ENCODE results near the gene WIPI1. TPM values are rescaled to one million over a fixed set of nuclear protein-coding genes. Genes with fewer than 3 reads are reported as not detected.

WIPI1 gene
- total RNA-seq, 2 donors from 2014 or later = 54.2 to 58.3 TPM

DNA sequence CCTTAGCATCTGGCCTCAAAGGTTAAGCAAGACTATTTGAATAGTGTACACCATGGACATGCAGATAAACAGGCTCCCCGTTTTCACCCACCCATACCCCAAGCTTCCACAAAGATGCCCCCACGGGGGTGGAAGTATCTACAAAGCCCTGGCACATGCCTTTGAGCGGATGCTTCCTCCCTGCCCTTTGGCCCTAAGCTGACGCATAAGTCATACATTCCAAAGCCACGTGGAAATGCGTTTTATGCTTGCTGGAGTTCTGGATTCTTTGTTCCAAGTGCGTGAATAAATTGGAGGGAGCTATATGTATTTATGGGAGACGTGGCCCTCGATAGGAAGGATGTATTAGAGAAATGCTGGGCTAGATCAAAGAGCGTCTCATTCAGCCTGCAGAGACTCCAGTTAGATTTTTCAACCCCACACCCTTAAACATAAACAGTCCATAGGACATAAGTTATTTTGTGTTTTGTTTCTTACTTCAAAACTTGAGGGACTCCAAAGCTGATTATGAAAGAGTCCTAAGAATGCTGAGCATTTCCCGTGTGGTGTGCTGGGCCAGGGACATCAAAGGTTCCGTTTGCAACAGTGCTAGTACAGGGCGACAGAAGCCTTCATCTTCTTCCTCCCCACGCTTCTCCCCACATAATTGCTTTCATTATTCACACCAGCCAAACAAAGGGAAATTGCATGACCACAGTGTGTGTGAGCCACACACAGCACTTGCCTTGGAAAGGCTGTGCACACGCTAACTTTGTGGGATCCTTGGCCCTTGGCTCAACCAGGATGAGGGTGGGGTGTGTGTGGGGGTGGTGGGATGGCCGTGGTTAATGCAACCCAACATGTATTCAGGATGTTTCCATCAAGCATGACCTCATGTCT lies 73.6 kb downstream of the WIPI1 start:
- Histone ChIP-seq H3K27me3 (replicated peaks; ENCODE audit: insufficient read depth) (no peaks in the 10 kb centered on the region), H3K27ac (no peak overlapping the region), H3K36me3 (no peaks in the 10 kb centered on the region), H3K4me1 (ENCODE audit: control insufficient read depth in 1 of 2, low read depth in 2 of 2) (peaks cover 9 to 17% of the 10 kb centered on the region in 2 donors), H3K9me3 (no peaks in the 10 kb centered on the region), H3K4me3 (no peak overlapping the region)
- no peak for DNase-seq (ENCODE audit: low spot score)
- no peak for ATAC-seq (ENCODE audit: insufficient number of reproducible peaks, low FRiP score, low read depth)
- TF ChIP-seq, protein P1, sequence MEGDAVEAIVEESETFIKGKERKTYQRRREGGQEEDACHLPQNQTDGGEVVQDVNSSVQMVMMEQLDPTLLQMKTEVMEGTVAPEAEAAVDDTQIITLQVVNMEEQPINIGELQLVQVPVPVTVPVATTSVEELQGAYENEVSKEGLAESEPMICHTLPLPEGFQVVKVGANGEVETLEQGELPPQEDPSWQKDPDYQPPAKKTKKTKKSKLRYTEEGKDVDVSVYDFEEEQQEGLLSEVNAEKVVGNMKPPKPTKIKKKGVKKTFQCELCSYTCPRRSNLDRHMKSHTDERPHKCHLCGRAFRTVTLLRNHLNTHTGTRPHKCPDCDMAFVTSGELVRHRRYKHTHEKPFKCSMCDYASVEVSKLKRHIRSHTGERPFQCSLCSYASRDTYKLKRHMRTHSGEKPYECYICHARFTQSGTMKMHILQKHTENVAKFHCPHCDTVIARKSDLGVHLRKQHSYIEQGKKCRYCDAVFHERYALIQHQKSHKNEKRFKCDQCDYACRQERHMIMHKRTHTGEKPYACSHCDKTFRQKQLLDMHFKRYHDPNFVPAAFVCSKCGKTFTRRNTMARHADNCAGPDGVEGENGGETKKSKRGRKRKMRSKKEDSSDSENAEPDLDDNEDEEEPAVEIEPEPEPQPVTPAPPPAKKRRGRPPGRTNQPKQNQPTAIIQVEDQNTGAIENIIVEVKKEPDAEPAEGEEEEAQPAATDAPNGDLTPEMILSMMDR (IDR thresholded peaks at IDR 0.05) = no peak

DNA sequence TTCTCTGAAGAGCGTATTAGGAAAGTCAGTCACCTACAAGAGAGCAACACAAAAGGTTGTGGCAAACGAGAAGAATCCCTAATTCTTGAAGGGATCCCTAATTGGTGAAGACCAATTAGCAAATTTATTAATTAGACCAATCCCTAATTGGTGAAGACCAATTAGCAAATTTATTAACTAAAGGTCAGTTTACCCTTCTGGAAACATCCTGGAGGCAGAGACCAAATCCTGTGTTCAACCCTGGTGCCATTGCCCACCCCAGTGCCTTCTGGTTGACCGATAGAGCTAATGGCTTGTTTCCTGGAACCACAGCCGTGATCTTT lies 74.2 kb downstream of the WIPI1 start:
- no peaks in the 10 kb centered on the region for H3K27me3 ChIP-seq (replicated peaks; ENCODE audit: insufficient read depth)
- no peak overlapping the region for H3K27ac ChIP-seq
- no peaks in the 10 kb centered on the region for H3K9me3 ChIP-seq
- H3K4me3 ChIP-seq = no peak overlapping the region
- ATAC-seq (ENCODE audit: insufficient number of reproducible peaks, low FRiP score, low read depth) (no peak), DNase-seq (ENCODE audit: low spot score) (no peak)
- H3K36me3 ChIP-seq = no peaks in the 10 kb centered on the region
- TF ChIP-seq, protein P1 (IDR thresholded peaks at IDR 0.05) = no peak
- peaks cover 15 to 22% of the 10 kb centered on the region in 2 donors for H3K4me1 ChIP-seq (ENCODE audit: control insufficient read depth in 1 of 2, low read depth in 2 of 2)

DNA sequence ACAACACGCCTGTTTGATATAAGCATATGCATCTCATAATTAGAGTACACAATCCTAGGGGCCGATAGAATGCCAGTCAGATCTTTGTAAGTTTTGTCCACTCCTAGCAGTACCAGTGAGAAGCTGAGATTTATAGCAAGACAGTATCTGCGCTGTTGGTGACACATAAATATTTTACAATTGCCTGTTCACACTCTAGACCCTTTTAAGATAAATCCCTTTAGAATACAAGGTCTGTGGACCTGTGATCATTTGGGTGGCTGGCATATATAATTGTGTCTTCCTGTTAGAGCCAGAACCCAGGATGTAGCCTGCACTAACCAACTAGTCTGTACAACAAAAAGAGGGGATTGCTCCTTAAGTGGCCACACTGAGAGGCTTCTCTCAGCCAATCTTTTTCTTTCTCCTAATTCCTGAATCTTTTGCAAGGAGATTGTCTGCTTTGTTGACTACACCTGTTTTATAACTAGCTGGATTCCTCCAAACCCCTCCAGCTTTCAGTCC lies 74.7 kb downstream of the WIPI1 start:
- no peak for DNase-seq (ENCODE audit: low spot score)
- no peak overlapping the region for H3K27ac ChIP-seq
- H3K4me3 ChIP-seq = no peak overlapping the region
- TF ChIP-seq, protein P1 (IDR thresholded peaks at IDR 0.05) = no peak
- H3K36me3 ChIP-seq = no peaks in the 10 kb centered on the region
- H3K9me3 ChIP-seq = no peaks in the 10 kb centered on the region
- H3K27me3 ChIP-seq (replicated peaks; ENCODE audit: insufficient read depth) = no peaks in the 10 kb centered on the region
- ATAC-seq (ENCODE audit: insufficient number of reproducible peaks, low FRiP score, low read depth) = no peak
- peaks cover 20 to 26% of the 10 kb centered on the region in 2 donors for H3K4me1 ChIP-seq (ENCODE audit: control insufficient read depth in 1 of 2, low read depth in 2 of 2)

DNA sequence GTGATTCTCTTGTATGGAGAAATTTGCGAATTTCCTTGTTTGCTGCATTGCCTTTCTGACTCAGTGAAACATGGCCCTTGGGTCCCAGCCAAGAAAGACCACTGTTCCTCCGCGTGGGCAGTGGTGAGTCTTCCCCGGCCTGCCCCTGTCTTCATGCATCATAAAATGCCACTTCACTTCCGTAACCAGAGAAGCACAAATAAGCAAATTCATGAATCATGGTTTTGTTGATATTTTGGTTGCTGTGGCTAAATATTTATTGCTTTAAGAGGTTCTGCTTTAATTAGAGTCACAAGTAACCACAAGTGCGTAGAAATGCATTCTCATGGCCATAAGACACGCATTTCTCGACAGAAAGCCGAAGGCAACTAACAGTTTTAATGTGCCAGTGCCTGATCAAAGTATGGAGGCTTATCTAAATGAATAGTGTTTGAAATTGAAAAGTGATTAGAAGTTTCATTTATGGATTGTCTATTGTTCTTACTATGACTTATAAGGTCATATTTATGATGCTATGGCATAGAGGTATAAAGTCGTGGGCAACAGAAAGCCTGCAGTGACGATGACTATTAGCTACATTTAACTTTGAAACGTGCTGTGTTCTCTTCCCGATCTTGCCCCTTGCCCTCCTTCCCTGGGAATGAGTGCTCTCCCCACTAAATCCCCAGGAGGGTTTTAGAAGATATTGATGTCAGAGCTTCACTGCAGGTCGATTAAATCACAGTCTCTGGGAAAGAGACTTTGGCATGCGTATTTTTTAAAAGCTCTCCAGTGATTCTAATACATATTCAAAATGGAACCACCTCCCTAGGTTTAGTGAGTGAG lies 76.0 kb downstream of the WIPI1 start:
- TF ChIP-seq, protein P1 (IDR thresholded peaks at IDR 0.05) = no peak
- Histone ChIP-seq H3K36me3 (no peaks in the 10 kb centered on the region), H3K4me3 (no peak overlapping the region), H3K27ac (no peak overlapping the region), H3K9me3 (no peaks in the 10 kb centered on the region), H3K4me1 (ENCODE audit: control insufficient read depth in 1 of 2, low read depth in 2 of 2) (peaks cover 22 to 29% of the 10 kb centered on the region in 2 donors), H3K27me3 (replicated peaks; ENCODE audit: insufficient read depth) (no peaks in the 10 kb centered on the region)
- ATAC-seq (ENCODE audit: insufficient number of reproducible peaks, low FRiP score, low read depth) = no peak
- DNase-seq (ENCODE audit: low spot score) = peak; percentile 13
